Measurements from ENCODE around the gene ELAVL2.
"Not testable (repeated sequence)": the region's sequence is repeated elsewhere in the genome, so short reads cannot be mapped to it uniquely, and the experiment has no call there.

ELAVL2 gene

DNA sequence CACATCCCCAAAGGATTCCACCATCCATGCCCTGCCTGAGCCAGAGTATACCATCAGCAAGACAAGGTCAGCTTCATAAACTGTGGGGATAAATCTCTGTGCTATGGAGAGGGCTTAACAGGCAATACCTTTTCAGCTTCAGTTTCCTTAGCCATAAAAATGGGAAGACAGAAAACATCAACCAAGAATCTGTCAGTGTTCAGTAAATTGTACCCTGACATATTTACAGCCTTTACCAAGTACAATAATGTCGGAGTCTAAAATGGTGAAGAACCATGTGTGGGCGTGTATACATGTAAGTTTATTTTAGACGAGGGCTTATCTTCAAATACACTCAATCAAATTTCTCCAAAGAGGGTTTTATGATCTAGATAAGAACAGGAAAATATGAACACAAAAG lies 94.7 kb downstream of the ELAVL2 start:
- Mint-ChIP-seq H3K27me3 (ENCODE audit: low read depth) (no peaks in the 10 kb centered on the region), H3K9me3 (peaks cover 16% of the 10 kb centered on the region), H3K4me3 (no peak overlapping the region), H3K4me1 (ENCODE audit: low read depth) (no peaks in the 10 kb centered on the region), H3K27ac (no peak overlapping the region), H3K36me3 (ENCODE audit: low read depth) (no peaks in the 10 kb centered on the region)

DNA sequence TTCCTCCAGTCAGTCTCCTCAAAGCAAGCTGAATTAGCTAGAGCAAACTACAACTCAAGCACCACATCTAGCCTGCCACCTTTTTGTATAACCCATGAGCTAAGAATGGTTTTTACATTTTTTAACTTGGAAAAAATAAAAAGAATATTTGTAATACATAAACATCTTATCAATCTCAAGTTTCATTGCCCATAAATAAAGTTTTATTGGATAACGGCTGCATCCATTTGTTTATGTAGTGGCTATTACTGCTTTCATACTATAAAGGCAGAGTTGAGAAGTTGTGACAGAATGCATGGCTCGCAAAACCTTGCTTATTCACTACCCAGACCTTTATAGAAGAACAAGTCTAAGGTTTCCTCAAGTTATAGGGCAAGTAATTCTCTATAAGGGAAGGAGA lies 95.7 kb downstream of the ELAVL2 start:
- H3K4me3 Mint-ChIP-seq: no peak overlapping the region
- H3K27ac Mint-ChIP-seq: no peak overlapping the region
- no peaks in the 10 kb centered on the region for H3K4me1 Mint-ChIP-seq (ENCODE audit: low read depth)
- no peaks in the 10 kb centered on the region for H3K27me3 Mint-ChIP-seq (ENCODE audit: low read depth)
- H3K36me3 Mint-ChIP-seq (ENCODE audit: low read depth): no peaks in the 10 kb centered on the region
- H3K9me3 Mint-ChIP-seq: peaks cover 12% of the 10 kb centered on the region

DNA sequence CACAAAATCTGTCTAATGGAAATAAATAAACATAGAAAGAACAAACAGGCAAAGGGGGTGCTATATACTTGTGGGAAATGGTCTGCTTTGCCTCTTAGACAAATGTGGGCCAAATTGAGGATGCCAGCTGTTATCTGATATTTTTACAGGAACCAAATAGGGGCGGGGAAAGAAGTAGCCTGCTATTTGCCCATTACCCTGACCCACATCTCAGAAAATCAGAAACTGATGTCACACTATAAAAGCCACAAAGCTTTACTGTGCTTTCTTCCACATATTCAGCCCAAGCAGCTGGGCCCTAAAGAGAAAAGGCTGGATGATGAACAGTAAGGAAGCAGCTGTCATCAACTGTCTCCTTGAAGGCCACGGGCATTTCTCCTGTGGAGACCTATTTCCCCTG lies 97.3 kb downstream of the ELAVL2 start:
- no peaks in the 10 kb centered on the region for H3K36me3 Mint-ChIP-seq (ENCODE audit: low read depth)
- peaks cover 14% of the 10 kb centered on the region for H3K9me3 Mint-ChIP-seq
- no peak overlapping the region for H3K27ac Mint-ChIP-seq
- no peak overlapping the region for H3K4me3 Mint-ChIP-seq
- H3K4me1 Mint-ChIP-seq (ENCODE audit: low read depth): no peaks in the 10 kb centered on the region
- no peaks in the 10 kb centered on the region for H3K27me3 Mint-ChIP-seq (ENCODE audit: low read depth)

DNA sequence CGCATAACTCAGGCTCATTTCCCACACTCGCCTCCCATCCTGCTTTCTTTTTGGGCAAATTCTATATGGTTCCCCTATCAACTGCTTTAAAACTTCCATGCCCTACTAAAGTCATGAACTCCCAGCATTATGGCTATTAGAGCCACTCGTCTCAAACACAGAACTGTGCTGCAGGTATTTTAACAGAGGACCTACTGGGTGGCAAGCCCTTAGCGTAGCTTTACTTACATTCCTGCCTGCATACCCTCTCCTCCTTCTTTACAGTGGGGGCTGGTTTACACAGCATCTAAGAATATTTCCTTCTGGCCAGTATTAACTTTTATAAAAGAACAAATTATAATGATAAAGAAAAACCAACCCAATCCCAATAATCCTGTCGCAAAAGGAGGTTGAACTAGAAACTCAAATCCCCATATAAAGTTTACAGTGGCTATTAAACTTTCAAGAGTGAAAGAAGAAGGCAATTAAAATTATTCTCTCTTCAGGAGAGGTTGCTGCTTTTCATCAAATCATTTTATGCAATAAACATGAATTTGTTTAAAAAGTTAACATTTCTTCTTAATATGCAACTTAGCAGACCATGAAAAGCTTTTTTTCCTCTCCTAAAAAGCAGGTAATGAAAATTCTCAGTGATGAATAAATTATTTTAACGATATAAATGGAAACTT lies 100.6 kb downstream of the ELAVL2 start:
- no peaks in the 10 kb centered on the region for H3K4me1 Mint-ChIP-seq (ENCODE audit: low read depth)

DNA sequence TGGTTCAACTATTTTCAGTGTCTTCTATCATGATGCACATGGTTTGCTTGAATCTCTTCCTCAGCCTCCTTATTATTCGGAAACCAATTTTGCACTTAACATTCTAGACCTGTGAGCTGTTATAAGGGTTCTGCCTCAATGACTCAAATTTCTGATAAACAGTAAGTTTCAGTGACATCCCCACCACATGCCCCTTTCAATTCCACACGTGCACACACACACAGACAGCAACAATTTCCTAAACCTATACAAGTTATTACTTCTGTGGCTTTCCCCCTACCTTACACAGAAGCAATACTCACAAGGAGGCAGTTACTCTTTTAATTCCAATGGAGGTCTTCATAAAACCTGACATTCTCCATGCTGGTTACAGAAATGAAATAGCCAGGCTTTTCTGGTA lies 102.4 kb downstream of the ELAVL2 start:
- Mint-ChIP-seq H3K27me3 (ENCODE audit: low read depth) (no peaks in the 10 kb centered on the region), H3K36me3 (ENCODE audit: low read depth) (no peaks in the 10 kb centered on the region), H3K9me3 (peaks cover 8% of the 10 kb centered on the region), H3K4me1 (ENCODE audit: low read depth) (no peaks in the 10 kb centered on the region), H3K4me3 (no peak overlapping the region), H3K27ac (no peak overlapping the region)

More for the DNA sequence above, 100.6 kb downstream of the ELAVL2 start:
- Mint-ChIP-seq H3K9me3 (peaks cover 8% of the 10 kb centered on the region), H3K4me3 (no peak overlapping the region), H3K36me3 (ENCODE audit: low read depth) (no peaks in the 10 kb centered on the region), H3K27me3 (ENCODE audit: low read depth) (no peaks in the 10 kb centered on the region), H3K27ac (no peak overlapping the region)

DNA sequence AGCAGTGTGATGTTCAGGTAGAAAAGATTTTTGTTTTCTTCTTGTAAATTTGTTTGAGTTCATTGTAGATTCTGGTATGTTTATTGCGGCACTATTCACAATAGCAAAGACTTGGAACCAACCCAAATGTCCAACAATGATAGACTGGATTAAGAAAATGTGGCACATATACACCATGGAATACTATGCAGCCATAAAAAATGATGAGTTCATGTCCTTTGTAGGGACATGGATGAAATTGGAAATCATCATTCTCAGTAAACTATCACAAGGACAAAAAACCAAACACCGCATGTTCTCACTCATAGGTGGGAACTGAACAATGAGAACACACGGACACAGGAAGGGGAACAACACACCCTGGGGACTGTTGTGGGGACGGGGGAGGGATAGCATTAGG lies 103.0 kb downstream of the ELAVL2 start:
- H3K4me3 Mint-ChIP-seq; H3K9me3 Mint-ChIP-seq; H3K36me3 Mint-ChIP-seq (ENCODE audit: low read depth); H3K27ac Mint-ChIP-seq; H3K27me3 Mint-ChIP-seq (ENCODE audit: low read depth); H3K4me1 Mint-ChIP-seq (ENCODE audit: low read depth): not testable (repeated sequence)

DNA sequence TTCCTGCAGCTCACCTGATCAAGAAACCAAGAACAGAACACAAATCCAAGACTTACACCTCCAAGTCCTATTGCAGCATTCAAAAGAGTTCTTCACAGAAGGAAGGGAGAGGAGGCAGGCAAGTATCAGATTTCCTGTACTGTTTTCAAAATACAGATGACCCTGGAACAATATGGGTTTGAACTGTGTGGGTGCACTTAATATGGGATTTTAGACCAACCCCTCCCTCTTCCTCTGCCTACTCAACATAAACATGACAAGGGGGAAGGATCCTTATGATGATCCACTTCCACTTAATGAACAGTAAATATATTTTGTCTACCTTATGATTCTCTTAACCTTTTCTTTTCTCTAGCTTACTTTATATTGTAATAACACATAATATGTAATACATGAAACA lies 104.6 kb downstream of the ELAVL2 start:
- Mint-ChIP-seq H3K27me3 (ENCODE audit: low read depth) (no peaks in the 10 kb centered on the region), H3K27ac (no peak overlapping the region), H3K4me3 (no peak overlapping the region), H3K9me3 (peaks cover 4% of the 10 kb centered on the region), H3K36me3 (ENCODE audit: low read depth) (no peaks in the 10 kb centered on the region), H3K4me1 (ENCODE audit: low read depth) (no peaks in the 10 kb centered on the region)

DNA sequence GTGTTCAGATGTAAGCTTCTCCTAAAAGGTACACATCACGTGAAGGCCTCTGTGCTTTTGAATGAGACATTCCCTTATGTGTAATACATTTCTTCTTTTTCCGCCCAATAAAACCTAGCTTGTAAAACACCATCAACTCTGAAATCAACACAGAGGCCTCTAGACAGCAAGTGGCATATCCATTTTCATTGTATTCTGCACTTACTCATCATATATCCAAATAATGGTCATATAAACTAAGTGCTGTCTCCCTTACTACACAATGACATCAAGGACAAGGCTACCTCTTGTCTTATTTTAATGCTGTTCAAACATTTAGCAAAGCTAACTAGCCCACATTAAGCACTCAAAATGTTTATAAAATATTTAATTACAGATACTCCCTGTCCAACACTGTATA lies 108.5 kb downstream of the ELAVL2 start:
- Mint-ChIP-seq H3K27ac (no peak overlapping the region), H3K4me1 (ENCODE audit: low read depth) (no peaks in the 10 kb centered on the region), H3K4me3 (no peak overlapping the region), H3K27me3 (ENCODE audit: low read depth) (no peaks in the 10 kb centered on the region), H3K36me3 (ENCODE audit: low read depth) (no peaks in the 10 kb centered on the region), H3K9me3 (no peaks in the 10 kb centered on the region)

DNA sequence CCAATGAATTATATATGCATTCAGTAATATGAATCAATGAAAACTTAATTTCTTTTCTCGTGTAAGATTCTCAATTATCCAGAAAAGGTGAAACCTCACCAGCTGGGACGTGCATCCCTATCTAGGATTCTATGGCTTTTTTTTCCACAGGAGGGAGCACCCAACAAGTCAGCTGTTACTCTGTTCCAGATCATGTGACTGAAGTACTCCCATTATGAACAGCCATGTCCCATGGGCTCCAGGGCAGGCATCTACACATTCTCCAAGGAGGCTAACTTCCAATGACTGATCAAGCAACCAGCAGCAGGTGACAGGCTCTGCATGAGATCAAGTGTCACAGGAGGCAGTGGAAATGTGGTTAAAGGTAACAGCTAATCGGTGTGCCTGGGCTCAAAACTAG lies 118.8 kb downstream of the ELAVL2 start:
- Mint-ChIP-seq H3K4me1 (ENCODE audit: low read depth) (no peaks in the 10 kb centered on the region), H3K9me3 (peaks cover 5% of the 10 kb centered on the region)

DNA sequence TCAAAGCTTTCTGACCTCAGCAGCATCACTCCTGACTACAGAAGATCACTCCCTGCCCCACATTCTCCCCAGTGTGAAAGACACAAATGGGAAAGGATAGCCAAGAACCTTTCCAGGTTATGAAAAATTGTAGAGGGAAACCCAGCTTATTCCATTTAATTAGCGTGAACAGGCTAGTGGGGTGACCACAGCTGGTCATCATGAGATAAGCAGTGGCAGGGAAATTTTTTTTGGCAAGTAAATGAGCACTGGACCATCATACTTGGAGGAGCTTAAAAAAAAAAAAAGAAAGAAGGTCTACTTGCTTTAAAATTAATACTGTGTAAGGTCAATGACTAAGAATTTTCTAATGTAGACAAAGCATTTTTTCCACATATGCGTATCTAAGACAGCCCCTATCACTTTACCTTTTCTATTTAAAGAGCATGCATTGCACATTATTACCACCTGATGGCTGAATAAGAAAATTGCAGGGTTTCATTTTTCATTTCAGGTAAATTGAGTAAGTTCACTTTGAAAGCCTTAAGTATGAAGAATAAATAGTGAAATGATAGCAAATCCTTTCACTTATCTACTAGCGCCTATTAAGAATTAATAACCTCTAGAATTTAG lies 123.6 kb downstream of the ELAVL2 start:
- Mint-ChIP-seq H3K9me3 (no peaks in the 10 kb centered on the region), H3K4me3 (no peak overlapping the region), H3K27me3 (ENCODE audit: low read depth) (no peaks in the 10 kb centered on the region), H3K36me3 (ENCODE audit: low read depth) (no peaks in the 10 kb centered on the region), H3K27ac (no peak overlapping the region), H3K4me1 (ENCODE audit: low read depth) (no peaks in the 10 kb centered on the region)

More for the DNA sequence above, 118.8 kb downstream of the ELAVL2 start:
- H3K27me3 Mint-ChIP-seq (ENCODE audit: low read depth): no peaks in the 10 kb centered on the region
- no peak overlapping the region for H3K4me3 Mint-ChIP-seq
- no peak overlapping the region for H3K27ac Mint-ChIP-seq
- no peaks in the 10 kb centered on the region for H3K36me3 Mint-ChIP-seq (ENCODE audit: low read depth)

DNA sequence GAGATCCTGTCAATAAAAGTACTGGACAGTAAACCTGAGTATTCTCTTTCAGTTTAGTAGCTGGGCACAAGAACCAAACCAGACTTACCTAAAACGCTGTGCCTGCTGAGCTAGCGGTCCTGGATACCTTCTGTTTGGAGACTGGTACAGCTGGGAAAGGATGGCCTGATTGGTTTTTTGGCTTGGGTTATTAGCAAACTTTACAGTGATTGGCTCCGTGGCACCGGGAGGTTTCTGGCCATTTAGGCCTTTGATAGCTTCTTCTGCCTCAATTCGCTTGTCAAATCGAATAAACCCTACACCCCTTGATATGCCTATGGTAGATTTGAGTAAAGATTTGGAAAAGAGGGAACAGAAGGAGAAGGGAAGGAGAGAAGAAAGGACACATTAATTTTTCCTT lies 124.7 kb downstream of the ELAVL2 start:
- Mint-ChIP-seq H3K27me3 (ENCODE audit: low read depth) (no peaks in the 10 kb centered on the region), H3K27ac (no peak overlapping the region), H3K4me1 (ENCODE audit: low read depth) (no peaks in the 10 kb centered on the region)

DNA sequence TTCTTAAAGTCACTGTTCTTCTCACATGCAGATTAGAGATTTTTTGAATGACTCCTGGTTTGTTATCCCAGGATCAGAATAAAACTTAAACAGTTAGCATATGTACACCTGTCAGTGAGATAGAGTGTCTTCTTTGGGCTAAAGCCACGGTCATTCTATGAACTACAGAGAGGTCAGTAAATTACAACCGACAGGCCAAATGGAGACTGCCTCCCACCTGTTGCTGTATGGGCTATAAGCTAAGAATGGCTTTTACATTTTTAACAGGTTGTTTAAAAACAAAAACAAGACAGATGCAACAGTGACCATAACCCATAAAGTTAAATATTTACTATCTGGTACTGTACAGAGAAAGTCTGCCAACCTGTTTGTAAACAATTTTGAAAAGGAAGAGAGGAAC lies 125.7 kb downstream of the ELAVL2 start:
- H3K9me3 Mint-ChIP-seq: peaks cover 3% of the 10 kb centered on the region
- no peaks in the 10 kb centered on the region for H3K27me3 Mint-ChIP-seq (ENCODE audit: low read depth)
- no peak overlapping the region for H3K4me3 Mint-ChIP-seq
- no peaks in the 10 kb centered on the region for H3K4me1 Mint-ChIP-seq (ENCODE audit: low read depth)
- H3K36me3 Mint-ChIP-seq (ENCODE audit: low read depth): no peaks in the 10 kb centered on the region
- no peak overlapping the region for H3K27ac Mint-ChIP-seq

More for the DNA sequence above, 124.7 kb downstream of the ELAVL2 start:
- H3K4me3 Mint-ChIP-seq: no peak overlapping the region
- no peaks in the 10 kb centered on the region for H3K36me3 Mint-ChIP-seq (ENCODE audit: low read depth)
- no peaks in the 10 kb centered on the region for H3K9me3 Mint-ChIP-seq

DNA sequence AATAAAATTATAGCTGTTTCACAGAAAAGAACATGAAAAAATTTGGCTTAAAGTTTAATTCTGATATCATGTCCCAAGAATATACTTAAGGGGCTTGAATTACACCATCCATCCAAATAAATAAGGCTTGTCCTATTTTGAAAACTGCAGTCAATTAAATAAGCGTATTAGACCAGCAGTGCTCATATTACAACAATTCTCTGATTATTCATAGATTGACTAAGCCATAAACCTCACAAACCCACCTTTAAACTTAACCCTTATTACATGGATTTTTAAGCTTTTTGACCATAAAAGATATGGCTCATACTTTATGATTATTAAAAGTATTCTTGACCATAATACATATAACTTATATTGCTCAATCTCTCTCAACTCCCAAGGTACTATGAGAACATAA lies 127.9 kb downstream of the ELAVL2 start:
- H3K36me3 Mint-ChIP-seq (ENCODE audit: low read depth): no peaks in the 10 kb centered on the region
- no peak overlapping the region for H3K27ac Mint-ChIP-seq
- H3K4me1 Mint-ChIP-seq (ENCODE audit: low read depth): no peaks in the 10 kb centered on the region
- H3K4me3 Mint-ChIP-seq: no peak overlapping the region
- H3K9me3 Mint-ChIP-seq: peaks cover 3% of the 10 kb centered on the region
- H3K27me3 Mint-ChIP-seq (ENCODE audit: low read depth): no peaks in the 10 kb centered on the region

DNA sequence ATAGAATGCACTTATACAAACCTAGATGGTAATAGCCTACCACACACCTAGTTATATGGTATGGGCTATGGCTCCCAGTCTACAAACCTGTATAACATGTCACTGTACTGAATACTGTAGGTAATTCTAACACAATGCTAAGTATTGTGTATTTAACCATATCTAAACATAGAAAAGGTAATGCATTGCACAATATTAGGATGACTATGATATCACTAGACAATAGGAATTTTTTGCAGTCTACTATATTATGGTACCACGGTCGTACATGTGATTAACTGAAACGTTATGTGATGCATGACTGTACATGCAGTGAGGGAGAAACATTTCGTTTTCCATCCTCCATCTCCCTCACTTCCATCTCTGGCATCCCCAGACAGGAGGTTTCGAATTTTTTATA lies 130.5 kb downstream of the ELAVL2 start:
- Mint-ChIP-seq H3K27ac (no peak overlapping the region), H3K27me3 (ENCODE audit: low read depth) (no peaks in the 10 kb centered on the region), H3K9me3 (peaks cover 3% of the 10 kb centered on the region), H3K4me1 (ENCODE audit: low read depth) (no peaks in the 10 kb centered on the region), H3K4me3 (no peak overlapping the region), H3K36me3 (ENCODE audit: low read depth) (no peaks in the 10 kb centered on the region)

DNA sequence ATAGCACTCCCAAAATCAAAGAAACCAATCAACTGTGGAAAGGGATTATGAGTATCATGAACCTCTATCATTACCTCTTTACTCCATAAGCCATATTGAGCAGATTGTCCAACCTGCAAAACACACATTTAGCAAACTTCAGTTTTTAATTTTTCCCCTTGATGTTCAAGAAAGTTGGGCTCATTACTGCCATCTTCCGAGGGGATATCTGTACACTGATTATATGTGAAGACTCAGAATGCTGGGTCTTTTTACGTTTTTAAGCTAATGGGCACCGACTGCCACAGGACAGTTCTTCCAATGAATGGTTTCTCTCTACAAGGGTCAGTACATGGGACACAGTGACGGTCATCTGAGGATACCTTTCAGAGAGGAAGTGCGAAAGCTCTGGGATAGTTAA lies 132.7 kb downstream of the ELAVL2 start:
- no peaks in the 10 kb centered on the region for H3K27me3 Mint-ChIP-seq (ENCODE audit: low read depth)
- no peaks in the 10 kb centered on the region for H3K36me3 Mint-ChIP-seq (ENCODE audit: low read depth)

More for the DNA sequence above, 132.7 kb downstream of the ELAVL2 start:
- H3K4me1 Mint-ChIP-seq (ENCODE audit: low read depth): no peaks in the 10 kb centered on the region
- H3K9me3 Mint-ChIP-seq: peaks cover 6% of the 10 kb centered on the region
- H3K27ac Mint-ChIP-seq: no peak overlapping the region
- H3K4me3 Mint-ChIP-seq: no peak overlapping the region

Measured in T-helper 1 cell treated with Interleukin-12 subunit alpha and Interleukin-12 subunit beta and Interleukin-4 antibody, amounts not matched to agents 30 μg/mL and 1 μg/mL, for 36 hours (primary cell).